ENCODE data around the gene NAALADL1. TPM values are rescaled to one million over a fixed set of nuclear protein-coding genes. Genes with fewer than 3 reads are reported as not detected.

NAALADL1 gene
- polyA plus RNA-seq, 5 donors = 12.0 to 21.2 (median 16.5) TPM

DNA sequence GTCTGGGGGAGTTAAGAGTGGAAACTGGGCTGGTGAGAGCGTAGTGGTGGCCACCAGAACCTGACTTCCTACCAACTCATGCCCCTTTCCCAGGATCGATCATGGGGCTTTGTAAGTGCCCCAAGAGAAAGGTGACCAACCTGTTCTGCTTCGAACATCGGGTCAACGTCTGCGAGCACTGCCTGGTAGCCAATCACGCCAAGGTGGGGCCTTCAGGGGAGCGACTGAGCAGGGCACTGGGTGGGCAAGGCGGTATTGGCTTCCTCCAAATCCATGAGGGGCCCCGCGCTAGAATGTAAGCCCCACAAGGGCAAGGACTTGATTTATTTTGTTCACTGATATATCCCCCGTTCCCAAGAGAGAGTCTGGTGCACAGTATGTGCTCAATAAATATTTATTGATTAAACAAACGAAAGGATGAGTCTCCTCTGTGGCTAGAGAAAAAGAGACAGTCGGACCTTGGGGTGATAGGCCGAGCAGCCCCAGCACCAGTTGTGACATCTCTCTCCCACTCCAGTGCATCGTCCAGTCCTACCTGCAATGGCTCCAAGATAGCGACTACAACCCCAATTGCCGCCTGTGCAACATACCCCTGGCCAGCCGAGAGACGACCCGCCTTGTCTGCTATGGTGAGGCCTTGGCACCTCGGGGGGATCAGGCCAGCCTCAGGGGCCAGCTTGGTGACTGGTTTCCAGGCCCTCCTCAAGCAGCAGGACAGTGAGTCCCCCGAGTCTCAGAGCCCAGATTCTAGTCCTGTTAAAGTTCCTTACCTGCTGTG, 26.4 kb upstream of the NAALADL1 start:
- no peak for DNase-seq

GRCh38 chr11:65083834-65084597, 25.7 kb upstream of the NAALADL1 start, which contains the start of the genes CDCA5 and ZFPL1:
Gene CDCA5 (minus strand): TSS chr11:65084040. CDS start chr11:65083978, 62 bp downstream.
Gene ZFPL1 (plus strand): TSS chr11:65084222. CDS start chr11:65084699, 477 bp downstream.
- peak; percentile 94 to 95 for DNase-seq

DNA sequence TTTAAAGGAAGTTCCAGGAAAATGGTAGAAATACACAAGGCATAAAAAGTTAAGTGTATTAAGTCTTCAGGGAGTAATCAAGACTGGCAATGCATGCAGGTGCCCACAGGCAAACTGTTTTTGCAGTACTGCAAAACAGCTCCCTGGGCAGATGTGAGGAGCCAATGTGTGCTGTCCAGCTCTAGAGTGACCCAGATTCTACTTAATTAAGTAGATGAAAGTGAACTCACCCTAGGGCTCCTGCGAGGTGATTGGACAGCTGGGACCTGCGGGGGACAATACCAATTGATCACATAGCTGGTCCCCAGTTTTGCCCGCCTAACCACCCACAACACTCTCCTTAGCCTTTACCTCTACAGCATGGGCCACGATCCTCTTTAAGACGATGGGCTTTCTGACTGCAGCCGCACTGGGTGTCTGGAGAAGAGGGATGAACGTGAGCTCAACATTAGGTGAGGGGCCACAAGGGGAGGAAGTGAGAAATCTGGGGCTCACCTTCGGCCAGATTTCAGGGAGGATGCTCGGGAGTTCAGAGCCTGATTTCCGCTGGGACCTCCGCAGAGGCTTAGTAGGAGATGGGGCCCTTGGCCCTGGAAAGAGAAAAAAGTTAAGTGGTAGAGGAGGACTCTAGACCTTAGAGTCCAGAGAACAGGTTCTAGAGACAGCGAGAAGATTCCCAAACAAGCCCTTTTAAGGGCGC, 24.9 kb upstream of the NAALADL1 start:
- no peak for DNase-seq

DNA sequence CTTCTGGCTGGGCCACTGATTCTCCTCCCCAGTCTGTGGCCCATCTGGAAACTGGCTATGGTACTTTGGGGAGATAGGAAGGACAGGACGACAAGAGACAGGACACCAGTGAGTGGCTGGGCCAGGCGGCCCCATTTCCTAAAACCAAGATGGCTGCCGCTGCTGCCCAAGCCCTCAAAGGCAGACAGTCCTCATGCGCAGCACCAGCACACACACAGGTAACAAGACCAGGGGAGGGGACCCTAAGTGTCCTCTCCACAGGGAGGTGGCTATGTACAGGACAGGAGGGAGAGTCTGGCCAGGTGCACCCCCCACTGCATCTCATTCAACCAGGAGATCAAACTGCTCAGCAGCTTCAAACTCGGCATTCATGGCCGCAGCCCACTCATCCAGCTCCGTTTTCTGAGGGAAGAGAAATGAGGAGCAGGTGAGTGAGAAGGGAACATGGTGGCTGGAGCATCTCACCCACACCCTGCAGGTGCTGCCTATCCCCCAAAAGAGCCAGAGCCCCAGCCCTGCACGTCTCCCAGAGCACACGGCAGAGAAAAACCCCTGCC, 20.5 kb upstream of the NAALADL1 start:
- DNase-seq = no peak

GRCh38 chr11:65078151-65078550, 19.8 kb upstream of the NAALADL1 start:
- no peak for DNase-seq

GRCh38 chr11:65077451-65077850, 19.1 kb upstream of the NAALADL1 start:
- no peak for DNase-seq

DNA sequence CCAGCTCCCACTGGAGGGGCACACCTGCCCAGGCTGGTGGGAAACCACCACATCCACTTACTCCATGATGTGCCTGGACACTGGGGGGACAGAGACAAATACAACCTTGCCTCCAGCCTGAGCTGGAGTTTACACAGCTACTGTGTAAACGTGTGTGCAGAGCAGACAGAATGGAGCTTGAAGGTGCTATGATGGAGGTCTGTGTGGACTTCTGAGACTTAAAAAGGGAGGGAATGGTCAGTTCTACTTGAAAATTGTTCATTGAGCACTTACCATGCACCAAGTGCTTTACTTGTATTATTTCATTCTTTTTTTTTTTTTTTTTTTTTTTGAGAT, 14.2 kb upstream of the NAALADL1 start:
- DNase-seq = no peak

DNA sequence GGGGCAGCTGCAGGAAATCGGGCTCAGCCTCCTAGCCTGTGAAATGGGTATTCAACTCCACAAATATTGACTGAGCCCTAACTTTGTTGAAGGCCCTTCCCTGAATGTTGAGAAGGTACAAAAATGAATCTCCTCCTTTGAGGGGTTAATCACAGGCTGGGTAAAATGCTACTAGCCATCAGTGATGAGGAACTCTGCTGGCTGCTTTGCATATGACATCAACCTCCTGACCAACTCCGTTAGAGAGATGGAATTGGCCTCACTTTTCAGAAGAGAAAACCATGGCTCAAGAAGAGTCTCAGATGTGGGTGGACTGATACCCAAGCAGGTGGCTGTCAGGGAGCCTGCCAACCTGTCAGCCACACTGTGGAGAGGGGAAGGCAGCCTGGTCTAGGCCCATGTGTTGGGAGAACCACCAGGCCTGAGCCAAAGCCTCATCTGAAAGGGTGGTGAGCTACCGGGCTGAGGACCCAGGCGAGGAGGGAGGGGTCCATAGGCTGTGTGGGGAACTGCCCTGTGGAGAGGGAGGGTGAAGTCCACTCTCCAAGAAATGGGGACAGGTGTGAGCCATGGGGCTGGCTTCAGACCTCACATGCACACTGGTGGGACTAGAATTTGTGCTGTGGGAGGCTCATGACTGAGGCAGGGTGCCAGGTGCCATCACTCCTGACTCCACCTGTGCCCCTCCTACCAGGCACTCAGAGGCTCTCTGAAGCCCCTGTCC, 13.7 kb upstream of the NAALADL1 start:
- DNase-seq = no peak

DNA sequence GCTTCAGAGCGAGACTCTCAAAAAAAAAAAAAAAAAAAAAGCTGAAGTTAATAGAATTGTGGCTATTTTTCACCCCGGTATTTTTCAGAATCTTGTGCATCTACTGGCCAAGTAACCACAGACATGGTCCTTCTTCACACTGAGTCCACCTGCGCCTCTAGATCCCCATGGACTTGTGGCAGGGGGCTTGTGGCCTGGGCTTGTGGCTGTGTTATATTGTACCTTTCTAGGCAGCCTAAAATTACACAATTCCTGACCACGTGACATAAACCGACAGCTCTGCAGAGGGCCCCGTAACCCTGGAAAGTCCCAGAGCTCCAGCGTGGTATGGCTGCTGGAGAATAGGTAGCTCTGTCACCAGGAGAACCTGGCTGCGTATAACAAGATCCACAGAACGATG, 10.9 kb upstream of the NAALADL1 start:
- DNase-seq = no peak

DNA sequence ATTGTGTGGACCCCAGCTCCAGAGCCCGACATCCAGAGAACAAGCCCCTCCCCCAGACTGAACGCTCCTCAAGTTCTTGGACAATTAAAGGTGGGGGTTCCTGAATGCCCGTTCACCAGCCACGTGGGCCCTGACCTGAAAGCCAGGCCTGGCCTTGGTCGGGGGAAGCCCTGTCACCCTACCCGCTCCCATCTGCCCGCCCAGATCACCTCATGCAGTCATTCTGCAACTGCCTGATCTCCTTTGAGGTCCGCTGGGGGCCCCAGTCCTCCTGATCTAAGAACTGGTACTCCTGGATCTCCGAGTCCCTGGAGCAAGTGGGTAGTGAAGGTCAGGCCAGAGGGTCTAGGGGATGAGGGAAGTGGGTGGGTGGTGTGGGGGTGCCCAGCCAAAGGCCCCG, 9.1 kb upstream of the NAALADL1 start:
- DNase-seq = no peak

GRCh38 chr11:65066805-65067291, 8.5 kb upstream of the NAALADL1 start:
- DNase-seq = no peak

GRCh38 chr11:65066315-65066714, 8.0 kb upstream of the NAALADL1 start:
- no peak for DNase-seq

GRCh38 chr11:65065851-65066250, 7.5 kb upstream of the NAALADL1 start:
- no peak for DNase-seq

DNA sequence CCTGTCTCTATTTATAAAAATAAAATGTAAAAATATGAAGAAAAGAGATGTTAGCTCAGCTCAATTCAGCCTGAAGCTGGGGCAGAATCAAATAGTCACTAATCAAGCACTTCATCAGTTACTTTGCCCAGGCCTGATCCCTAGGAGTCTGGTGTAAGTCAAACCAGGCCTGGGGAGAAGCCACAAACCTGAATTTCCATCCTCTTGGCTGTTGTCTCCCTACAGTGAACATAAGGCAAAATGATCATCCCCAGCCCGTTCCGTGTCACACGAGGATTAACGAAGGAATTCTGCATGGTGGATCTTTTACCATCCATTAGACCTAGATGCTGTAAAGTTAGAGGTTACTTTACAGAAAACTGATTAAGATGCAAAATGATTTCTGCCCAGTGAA, 6.5 kb upstream of the NAALADL1 start:
- no peak for DNase-seq

- DNase-seq = no peak
These were observed 5.2 kb upstream of the NAALADL1 start for GRCh38 chr11:65063532-65063931.

DNA sequence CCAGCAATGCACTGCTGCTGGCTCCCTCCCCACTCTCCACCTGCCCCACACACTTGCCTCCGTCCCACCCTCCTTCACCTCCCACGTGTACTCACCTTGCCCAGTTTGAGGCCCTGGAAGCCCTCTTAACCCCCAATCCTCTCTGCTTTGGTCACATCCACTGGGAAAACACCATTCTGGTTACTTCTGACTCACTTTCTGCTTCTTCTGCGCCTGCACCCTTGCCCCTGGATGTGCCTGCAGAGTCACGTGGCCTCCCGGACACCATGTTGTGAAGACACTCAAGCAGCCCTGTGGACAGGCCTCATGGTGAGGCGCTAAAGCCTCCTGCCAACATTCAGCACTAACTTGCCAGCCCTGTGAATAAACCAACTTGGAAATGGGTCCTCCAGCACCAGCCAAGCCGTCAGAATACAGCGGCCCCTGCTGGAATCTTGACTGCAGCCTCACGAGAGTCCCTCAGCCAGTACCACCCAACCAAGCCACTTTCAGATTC, 2.6 kb upstream of the NAALADL1 start:
- DNase-seq = no peak

GRCh38 chr11:65059959-65060824, 1.8 kb upstream of the NAALADL1 start:
- no peak for DNase-seq

GRCh38 chr11:65059523-65059922, 1.2 kb upstream of the NAALADL1 start:
- no peak for DNase-seq

GRCh38 chr11:65058012-65058411, 341 bp downstream of the NAALADL1 start:
- no peak for DNase-seq

DNA sequence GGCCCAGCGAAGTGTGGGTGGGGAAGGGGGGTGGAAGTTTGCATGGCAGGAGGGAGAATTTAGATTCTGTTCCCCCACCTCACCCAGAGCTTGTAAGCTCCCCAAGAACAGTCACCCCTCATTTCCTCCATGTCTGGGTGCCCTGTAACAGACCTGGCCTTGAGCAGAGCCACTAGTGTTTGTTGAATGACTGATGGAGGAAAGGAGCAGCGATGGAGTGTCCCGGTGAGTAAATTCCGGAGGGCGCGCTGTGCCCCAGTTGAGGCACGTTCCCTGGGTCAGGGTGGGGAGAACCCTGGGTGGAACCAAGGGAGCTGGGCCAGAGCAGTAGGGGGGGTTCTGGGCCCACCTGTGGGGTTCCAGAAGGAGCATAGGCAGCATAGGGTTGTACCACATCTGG, 827 bp downstream of the NAALADL1 start:
- DNase-seq = no peak
